GM12873 (cell line): ENCODE results near the gene RFFL.

Source experiments
- CTCF ChIP-seq: IDR thresholded peaks from 2 replicates; pipeline ENCODE4 v1.5.1; 2012; ENCODE audit warnings: low read depth, mild to moderate bottlenecking, moderate library complexity, low read length, control low read depth; ENCODE audit not compliant: insufficient read depth; ENCODE audit errors: missing control alignments

Gene RFFL

GRCh38 chr17:34987232-34987631, 76.3 kb downstream of the RFFL start:
- no peak for TF ChIP-seq CTCF

GRCh38 chr17:34981538-34982241, 81.8 kb downstream of the RFFL start:
- no peak for TF ChIP-seq CTCF

- TF ChIP-seq CTCF = peak; percentile 58
These were observed 82.6 kb downstream of the RFFL start for GRCh38 chr17:34980681-34981537.

GRCh38 chr17:34980353-34980680, 83.2 kb downstream of the RFFL start, which contains the start of gene LIG3:
TSS of gene LIG3 (plus strand) at chr17:34980512. CDS start at chr17:34983006, 2,494 bp downstream.
- TF ChIP-seq CTCF = no peak

- no peak for TF ChIP-seq CTCF
These were observed 83.7 kb downstream of the RFFL start for GRCh38 chr17:34979650-34980352.

- TF ChIP-seq CTCF = no peak
These were observed 84.4 kb downstream of the RFFL start for GRCh38 chr17:34979153-34979552.
